GM18498 (cell line): ENCODE measurements around the gene TCF7L1.

ENCODE experiments used
- ATAC-seq: cut with Tn5 transposase; IDR thresholded peaks from one replicate; pipeline ENCODE4 v1.9.1; 2021; ENCODE audit warnings: mild to moderate bottlenecking, moderate library complexity; ENCODE audit not compliant: unreplicated experiment

TCF7L1 gene

GRCh38 chr2:85247610-85248009, 114.4 kb downstream of the TCF7L1 start:
- ATAC-seq: no peak

- ATAC-seq: no peak
Measured at GRCh38 chr2:85248773-85249509, 115.7 kb downstream of the TCF7L1 start.

DNA sequence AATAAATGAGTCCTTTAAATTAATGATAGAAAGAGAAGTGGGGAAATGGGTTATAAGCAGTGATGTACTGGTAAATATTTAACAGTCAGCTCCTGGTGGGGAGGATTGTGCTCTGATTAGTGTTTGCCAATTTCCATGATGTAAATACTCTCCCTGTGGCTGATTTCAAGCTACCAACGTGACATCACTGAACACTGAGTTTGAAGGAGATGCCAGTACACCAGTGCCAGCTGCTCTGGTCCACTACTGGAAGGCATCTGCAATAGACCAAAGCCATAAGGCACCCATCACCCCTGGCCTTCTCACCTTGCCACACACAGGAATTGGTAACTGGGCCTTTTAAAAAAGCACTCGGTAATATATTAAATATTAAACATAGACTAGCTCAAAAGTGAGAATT, 116.9 kb downstream of the TCF7L1 start:
- ATAC-seq: no peak

DNA sequence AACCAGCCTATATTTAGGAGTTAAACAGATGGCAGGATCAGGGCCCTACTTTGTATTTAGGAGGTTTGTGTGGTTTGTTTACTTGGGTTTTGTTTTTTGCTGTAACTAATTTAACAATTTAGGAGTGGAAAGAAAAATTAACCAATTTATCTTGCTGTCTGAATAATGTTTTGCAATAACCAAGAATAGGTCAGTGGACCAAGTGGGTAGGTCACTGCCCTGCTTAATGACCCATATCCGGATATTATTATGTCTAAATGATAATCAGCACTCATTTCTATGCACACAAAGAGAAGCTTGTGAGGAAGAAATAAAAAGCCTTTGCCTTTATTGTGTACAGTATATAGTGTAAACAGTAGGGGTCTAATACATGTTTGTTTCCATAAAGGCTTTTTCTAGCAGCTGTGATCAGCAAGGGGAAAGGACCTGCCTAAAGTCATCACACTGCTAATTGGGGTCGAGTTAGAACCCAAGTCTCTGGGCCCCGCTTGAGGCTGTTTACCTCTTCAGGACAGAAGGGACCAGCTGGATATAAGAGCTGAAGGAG, 118.0 kb downstream of the TCF7L1 start:
- no peak for ATAC-seq

DNA sequence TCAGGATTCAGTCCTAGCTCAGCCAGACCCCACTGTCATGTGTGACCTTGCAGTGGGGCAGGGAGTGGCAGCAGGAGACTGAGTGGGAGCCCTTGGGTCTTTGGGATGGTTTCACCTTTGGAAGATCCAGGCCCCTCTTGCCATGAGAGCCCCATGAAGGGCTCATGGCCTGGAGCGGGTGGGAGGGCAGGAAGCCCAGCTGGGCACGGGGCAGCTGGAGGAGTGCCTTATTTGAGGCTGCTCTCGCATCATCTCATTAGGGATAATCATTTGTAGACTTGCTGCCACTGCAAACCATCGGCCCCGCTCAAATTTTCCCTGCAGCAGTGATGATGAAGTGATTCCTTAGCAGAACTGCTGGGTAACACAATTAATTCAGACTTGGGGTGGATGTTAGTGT, 120.7 kb downstream of the TCF7L1 start:
- no peak for ATAC-seq

DNA sequence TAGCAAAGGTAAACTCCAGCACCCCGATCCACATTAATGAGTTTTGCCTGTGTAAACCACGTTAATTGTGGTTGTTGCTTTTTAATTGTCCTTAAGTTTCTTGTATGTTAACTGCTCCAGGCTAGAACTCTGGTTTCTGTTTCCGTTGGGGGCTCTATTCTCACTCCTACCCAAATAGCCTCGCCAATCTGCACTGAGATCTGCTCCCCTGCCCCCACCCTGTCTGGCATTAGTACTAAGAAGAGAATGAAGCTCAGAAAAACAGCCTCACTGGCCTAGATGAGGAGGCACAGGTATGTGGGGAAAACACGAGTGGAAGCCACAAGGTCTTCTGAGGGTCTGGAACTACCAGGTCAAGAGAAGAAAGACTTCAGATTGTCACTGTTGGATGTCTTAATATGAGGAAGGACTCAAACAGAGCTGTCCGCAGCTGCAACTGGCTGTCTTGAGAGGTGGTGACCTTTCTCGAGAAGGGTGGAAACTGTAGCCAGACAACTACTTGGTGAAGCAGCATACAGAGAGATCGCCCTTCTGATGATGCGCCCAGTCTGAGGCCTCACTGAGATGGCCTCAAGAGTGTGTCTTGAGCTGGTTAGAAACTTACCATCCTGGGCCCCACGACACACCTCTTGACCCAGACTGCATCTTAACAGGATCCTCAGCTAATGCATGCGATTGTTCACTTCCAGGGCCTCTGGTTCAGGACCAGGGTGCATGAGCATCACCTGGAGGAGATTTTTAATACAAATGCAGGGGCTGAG, 121.5 kb downstream of the TCF7L1 start:
- ATAC-seq: no peak

GRCh38 chr2:85255456-85255812, 122.2 kb downstream of the TCF7L1 start:
- ATAC-seq: no peak

GRCh38 chr2:85255813-85256594, 122.8 kb downstream of the TCF7L1 start:
- ATAC-seq: no peak

DNA sequence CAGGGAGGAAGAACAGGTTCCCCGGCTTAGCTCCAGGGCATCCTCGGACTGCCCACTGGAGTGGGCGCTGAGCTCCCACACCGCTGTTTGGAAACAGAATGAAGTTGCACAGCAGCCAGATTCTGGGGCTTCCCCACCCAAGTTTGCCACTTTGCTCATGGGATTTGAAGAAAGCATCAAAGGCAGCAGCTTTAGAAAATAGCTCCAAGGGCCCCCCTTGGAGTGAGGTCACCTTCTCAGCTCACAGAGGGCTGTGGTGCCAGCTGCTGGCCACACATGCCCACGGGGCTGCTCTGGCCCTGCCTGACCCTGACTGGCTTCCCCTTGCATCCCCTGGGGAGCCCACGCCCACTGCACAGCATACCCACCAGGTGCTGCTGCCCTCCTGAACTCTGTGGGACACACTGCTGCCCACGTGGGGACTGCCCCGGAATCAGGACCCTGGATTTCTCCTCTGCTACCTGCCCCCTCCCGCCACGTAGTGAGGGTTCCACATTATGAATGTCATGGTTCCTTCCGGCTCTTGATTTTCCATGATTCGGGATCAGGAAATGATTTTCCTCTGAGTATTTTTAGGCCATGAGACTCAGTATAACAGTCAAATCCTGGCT, 124.3 kb downstream of the TCF7L1 start:
- no peak for ATAC-seq

DNA sequence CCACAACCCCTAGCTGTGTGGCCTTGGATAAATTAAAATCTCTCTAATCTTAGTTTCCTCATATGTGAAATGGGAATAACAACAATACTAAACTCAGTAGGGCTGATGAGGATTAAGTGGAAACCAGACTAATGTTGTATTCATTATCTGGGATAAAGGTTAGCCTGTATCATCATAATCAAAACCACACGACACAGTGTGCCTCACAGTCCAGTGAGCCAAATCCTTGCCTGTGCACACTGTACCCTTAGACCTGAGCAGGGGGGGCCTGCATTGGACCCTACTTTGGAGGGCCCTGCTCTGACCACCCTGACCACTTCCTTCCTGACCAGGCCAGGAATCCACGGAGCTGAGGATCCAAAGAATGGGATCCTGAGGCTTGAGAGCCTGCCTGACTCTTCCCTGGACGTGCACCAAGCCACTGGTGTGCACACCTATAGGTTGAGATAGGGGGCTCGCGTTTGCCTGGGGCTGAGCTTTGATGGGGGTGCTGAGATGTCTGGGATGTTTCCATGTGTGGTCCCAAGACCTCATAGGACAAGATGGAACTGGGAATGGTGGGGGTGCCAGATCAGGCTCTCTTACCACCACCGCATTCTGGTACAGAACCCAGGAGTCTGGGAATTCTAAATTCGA, 124.9 kb downstream of the TCF7L1 start:
- ATAC-seq: no peak

DNA sequence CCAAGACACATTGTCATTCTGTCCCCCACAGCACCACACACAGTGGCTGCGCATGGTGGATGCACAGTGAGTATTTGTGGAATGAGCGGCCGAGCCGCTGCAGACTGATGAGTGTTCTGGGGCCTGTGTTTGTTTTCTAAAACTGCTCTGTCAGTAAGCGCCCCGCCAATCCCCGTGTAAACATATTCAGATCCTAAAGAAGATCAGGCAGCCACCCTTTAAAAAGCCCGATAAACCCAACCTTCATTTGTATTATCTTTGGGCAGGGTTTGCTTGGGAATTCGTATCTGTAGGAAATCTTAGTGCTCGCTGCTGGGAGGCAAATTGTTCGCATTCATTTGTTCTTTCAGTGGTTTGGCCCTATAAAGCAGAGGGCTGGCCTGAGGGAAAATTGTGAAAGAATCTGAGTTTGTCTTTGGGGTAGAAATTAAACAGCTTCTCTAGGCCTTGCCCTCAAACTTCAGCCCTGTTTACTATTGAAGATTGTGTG, 126.0 kb downstream of the TCF7L1 start:
- ATAC-seq: no peak

DNA sequence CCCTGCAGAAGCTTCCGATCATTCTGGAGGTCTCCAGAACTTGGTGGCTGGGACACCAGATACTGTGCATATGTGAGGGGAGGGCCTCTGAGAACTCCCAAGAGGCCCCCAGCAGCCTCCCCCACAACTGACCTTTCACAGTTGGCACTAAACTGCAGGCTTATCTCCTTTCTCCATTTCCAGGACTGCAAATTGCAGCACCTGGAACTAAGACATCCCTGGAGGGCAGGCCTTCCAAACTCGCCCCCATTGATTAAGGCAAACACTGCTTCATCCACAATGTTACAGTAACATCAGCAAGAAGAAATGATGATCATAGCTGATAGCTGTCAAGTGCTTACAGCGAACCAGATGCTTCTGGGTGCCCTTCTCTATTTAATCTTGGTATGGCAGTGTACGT, 126.7 kb downstream of the TCF7L1 start:
- no peak for ATAC-seq

DNA sequence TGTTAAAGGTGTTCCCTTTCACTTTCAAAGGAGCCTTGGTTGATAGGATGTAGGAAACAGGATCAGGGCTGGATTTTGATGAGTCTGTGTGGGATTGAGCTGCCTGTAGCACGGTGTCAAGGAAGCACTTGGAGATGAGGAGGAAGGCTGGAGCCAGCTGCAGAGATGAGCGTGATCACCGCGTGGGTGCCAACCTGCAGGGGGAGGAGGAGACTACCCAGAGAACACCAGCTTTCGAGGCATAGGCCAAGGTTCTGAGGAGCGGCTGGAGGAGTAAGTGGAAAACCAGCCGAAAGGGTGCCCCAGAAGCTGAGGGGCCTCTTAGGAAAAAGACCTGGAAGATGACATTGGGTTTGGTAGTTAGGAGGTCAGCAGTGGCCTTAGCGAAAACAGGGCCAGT, 130.4 kb downstream of the TCF7L1 start:
- ATAC-seq: no peak

DNA sequence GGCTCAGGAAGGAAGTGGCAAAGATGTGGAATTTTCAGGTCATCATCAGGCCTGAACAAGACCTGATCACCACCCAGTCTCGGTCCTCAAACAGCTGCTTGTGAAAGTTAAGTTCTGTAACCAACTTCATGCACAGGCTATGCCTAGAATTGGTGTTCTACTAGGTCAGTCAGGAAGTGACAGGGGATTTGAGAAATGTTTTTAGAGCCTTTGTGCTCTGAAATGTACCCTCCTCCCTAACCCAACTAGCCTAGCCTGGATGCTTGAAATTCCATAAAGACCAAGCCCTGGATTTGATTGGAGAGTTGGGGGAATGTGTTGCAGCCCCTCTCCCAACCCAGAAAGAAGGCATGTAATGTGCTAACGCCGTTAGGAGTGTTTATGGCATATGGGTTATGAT, 131.3 kb downstream of the TCF7L1 start:
- ATAC-seq: no peak

GRCh38 chr2:85265304-85265703, 132.1 kb downstream of the TCF7L1 start:
- no peak for ATAC-seq

DNA sequence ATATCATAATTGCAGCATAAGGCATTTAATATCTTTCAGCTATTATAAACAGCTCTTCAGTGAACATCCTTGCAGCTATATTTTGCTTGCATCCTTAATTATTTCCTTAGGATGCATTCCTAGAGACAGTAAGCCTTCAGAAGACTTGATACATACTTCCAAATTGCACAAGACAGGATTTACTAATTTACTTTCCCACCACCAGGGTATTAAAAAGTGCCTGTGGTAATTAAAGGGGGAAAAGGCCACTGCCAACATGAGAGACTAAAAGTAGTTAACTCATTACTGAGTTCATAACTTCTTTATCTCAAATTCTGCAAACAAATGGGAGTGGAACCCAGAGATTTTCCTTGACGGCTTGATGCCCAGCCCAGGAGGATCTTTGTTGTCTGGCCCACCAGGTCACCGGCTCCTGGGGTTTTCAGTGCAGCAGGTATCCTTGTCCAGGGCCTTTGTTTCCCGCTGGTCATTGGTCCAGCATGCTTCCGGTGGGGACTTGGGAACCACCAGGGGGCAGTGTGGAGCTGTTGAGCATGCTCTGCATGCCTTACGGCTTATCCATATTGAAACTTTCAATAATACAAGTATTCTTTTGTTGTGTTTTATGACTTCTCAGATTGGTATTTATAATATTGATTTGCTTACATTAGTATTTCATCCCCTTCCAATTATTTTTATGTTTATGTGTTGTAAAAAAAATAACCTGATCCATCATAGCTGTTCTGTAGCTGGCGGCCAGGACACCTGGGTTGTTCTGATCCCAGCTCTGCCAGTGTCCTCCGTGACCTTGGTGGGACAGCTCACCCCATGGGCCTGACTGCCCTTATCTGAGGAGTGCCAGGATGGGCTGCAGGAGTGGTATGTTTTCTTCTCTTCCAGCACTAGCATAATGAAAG, 133.2 kb downstream of the TCF7L1 start:
- peak; percentile 48 for ATAC-seq

GRCh38 chr2:85269959-85270358, 136.8 kb downstream of the TCF7L1 start:
- ATAC-seq: no peak

DNA sequence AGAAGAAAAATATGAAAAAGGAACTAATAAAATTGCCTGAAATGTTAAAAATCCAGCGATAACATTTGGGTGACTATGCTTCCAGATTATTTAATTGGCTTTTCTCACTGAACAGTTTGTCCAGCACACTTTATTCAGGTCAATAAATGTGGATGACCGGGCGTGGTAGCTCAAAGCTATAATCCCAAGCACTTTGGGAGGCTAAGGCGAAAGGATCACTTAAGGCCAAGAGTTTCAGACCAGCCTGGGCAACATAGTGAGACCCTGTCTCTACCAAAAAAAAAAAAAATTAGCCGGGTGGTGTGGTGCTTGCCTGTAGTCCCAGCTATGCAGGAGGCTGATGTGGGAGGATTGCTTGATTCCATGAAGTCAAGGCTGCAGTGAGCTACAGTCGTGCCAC, 139.2 kb downstream of the TCF7L1 start:
- ATAC-seq: no peak
